GM03348 (cell line): ENCODE data around the gene SBF2.
"Not testable (repeated sequence)": the region's sequence is repeated elsewhere in the genome, so short reads cannot be mapped to it uniquely, and the experiment has no call there.

Experiments
- DNase-seq: peaks from one replicate; pipeline ENCODE4 v3.0.0; 2012; ENCODE audit warnings: low spot score

SBF2 gene

DNA sequence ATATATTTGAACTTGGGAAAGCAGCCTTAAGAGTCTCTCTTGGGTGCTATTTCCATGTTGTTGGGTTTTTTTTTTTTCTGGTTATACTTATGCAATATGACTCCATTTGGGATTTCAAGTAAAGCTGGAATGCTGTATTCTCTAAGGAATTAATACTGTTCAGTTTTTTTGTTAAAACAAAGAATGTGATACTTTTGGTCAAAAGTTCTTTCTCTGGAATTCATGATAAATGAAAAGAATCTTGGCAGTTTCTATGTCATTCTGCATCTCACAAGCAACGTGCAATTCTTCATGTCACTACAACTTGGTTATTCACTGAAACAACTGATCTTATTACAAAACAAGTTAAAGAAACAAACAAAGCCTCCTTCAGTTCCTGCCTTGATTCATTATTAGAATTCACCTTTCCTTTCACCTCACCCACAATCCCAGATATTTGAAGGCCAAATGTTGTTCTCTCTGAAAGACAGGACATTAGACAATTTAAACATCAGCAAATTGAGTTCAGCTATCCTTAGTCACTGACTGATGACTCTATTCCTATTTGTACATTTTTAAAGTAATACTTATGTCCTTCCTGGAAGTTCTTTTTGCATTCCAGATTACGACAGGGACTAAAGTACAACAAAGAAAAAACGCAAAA lies 176.2 kb downstream of the SBF2 start:
- DNase-seq: peak; percentile 61

DNA sequence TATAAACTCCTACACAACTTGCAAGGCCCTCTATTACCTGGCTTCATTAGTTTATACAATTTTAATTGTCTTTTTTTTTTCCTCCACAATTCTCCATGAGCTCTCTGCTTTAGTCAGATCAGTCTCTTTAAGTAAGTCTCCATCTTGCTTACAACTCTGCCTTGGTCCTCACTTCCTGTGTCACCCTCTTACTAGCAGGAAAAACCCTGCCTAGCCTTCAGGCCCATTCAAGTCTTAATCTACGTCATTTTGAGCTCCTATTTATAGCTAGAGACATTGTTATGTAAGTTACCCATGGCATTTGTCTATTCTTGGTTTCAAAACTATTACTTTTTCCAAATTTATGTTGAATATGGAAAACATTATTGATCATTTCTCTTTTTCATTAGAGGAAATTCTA lies 177.4 kb downstream of the SBF2 start:
- DNase-seq: no peak

DNA sequence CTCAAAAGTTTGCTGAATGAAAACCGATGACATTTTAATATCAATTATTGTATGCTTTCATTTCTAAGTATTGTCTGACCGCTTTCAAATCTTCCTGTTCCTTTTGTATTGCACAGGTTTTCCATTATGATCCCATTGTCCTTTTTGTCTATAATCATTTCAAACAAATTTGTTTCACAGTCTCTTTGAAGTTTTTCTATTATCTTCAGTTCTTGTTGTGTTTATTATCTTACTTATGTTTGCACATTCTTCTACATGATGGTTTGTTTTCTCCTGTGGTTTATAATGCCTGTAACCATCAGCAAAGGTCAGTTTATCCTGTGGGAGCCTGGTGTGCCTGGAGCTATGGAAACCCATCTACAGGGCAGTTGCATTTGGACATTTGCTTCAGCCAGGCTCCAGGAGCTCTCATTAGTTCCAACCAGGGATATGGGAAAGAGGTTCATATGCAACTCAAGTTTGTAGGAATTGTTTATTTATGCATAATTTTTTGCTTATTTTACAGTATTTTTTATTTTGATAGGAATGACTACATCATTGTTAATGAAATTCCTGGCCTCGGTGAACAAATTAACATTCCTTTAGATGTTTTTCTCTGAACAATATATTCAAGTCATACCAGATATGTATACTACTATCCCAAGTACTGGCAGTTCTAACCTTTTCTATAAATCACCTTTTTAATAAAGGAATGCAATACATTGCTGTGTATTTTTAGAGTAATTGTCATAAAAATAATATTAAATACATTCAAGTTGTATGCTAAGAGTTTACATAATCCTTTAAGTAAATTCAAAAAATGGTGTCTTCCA lies 179.2 kb downstream of the SBF2 start:
- DNase-seq: no peak

DNA sequence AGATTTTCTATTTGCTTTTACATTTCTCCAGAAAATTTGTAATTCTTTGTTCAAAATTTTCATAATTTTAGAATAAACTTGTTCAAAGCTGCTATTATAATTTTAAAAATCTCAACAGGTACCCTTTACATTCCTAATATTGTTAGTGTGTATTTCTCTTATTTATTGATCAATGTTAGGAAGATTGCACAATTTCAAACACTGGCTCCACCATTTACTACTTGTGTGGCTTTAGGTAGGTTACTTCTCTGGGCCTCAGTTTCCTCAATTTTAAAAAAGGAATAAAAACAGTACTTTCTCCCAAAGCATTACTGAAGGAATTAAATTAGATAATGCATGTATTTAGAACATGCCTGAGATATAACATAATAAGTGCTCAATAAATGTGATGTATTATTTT lies 180.2 kb downstream of the SBF2 start:
- no peak for DNase-seq

DNA sequence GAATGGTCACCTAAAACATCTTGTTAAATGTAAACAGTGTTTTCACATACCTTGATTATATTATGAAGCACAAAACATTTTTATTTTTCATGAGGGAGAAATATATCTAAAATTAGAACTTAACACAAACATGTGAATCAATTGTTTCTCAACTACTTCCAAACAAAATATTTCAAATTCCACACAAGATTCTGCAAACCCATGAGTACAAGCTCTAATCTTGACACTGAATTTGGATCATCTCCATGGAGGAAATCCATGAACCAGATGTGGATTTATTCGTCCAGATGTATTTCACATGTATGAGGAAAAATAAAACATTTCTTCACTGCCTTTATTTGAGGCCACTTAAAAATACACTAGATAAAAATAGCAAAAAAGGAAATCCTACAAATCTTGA lies 184.2 kb downstream of the SBF2 start:
- DNase-seq: peak; percentile 68

DNA sequence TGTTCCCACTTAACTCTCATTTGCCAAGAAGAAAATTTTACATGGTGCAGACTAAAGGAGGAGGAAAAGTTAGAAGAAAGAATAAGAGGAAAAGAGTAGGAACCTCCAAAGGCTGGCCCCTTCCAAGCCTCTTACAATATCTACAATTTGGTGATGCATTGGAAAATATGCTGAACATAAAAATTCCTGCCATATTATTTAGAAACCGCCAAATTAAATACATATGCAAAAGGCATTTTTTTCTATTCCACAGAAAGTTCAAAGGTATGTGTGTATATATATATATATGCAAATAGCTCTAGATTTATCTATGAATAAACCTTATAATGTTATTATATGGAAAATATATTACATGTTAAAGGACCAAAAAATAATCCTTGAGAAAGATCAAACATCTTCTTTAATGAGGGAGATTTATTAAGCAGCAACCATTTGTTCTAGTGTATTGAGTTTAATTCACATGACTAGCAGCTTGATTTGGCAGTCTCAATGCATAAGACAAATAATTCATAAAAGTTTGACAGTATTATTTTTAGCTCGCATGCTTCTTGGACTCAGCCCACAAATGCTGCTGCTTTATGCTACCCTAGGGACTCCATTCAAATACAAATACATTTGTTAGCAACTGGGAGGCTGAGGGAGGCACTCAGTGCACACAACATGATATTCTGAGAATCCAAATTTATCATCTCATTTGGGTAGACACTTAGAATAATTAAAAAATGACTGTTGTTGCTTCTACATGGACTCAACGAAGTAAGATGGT lies 184.9 kb downstream of the SBF2 start:
- peak; percentile 64 for DNase-seq

DNA sequence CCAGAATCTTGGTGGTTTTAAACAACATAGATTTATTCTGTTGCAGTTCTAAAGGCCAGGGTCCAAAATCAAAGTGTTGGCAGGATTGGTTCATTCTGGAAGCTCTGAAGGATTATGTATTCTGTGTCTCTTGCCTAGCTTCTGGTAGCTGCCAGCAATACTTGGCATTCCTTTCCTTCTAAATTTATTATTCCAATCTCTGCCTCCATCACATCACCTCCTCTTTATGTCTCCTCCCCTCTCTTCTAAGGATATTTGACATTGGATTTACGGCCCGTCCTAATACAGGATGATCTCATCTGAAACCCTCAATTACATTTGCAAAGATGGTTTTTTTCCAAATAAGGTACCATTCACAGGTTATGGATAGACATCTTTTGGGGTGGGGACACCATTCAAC lies 186.5 kb downstream of the SBF2 start:
- peak; percentile 19 for DNase-seq

DNA sequence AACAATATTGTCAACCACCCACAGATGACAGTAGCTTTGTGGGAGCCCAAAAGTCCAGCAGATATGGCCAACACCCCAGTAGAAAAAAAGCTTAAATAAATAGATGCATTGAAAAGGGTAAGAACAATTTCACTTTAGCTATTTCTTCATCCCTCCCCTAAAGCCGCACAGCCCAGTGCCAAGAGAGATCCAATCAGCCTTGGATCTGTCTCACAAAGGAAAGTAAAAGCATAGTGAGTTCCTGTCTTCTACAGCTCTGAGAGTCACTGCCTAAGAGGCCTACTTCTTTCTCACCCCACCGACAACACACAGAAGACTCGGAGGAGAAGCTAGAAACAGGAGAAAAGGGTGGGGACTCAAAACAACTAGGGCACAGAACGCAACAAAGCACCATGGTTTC lies 196.4 kb downstream of the SBF2 start:
- DNase-seq: no peak

DNA sequence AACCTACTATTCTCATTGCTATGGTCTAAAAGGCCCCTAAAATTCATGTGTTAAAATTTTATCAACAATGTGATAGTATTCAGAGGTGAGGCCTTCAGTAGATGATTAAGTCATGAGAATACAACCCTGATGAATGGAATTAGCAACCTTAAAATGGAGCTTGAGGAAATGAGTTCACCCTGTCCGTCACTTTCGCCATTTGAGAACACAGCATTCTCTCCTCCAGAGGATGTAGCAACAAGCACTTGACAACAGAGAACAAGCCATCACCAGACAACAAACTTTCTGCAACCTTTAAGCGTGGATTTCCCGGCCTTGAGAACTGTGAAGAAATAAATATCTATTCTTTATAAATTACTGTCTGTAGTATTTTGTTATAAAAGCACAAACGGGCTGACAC lies 197.0 kb downstream of the SBF2 start:
- DNase-seq: no peak

DNA sequence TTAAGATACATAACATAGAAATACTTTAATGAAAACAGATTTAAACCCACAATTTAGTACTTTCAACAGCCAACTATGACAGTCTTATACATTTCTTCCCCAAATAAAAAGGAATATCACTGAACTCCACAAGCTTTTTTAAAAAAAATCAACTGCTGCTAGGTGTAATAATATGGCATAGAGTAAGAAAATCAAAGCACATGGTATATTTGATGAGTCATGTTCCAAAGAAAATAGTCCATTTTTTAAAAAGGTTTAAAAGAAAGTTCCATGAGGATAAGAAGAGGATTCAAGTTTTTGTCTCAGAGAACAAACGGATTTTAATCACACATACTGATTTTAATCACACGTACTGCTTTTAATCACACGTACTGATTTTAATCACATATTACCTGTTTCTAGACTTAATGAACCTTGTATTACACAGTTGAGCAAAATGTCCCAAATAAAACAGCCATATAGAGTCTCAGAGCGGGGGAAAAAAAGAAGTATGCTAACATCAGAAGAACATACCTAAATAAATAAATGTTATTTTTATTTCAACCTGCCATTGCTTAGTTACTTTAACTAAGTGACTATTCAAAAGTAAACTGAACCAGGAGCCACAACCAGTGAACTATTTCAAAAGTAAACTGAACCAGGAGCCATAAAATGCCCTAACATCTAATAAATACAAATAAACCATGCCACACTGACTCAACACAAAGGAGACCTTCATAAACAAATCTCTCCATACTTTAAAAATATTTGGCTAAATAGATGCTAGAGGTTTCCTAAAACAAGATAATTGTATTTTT lies 198.4 kb downstream of the SBF2 start:
- DNase-seq: no peak

DNA sequence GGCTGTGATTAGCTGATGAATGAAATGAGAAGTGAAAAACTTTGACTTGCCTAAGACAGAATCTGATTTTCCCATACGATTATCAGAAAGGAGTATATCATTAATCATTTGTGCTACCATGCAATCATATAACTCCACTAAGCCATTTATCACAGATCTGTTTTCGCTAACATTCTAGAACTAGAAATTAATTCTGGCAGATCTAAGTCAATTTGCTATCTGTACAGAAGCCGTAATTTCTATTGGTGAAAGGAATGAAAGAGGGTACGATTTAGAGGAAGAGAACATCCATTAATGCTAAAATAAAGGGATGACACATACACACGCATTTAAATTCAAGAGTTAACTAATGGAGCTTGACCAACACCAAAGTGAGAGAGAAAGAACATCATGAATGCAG lies 201.6 kb downstream of the SBF2 start:
- no peak for DNase-seq

DNA sequence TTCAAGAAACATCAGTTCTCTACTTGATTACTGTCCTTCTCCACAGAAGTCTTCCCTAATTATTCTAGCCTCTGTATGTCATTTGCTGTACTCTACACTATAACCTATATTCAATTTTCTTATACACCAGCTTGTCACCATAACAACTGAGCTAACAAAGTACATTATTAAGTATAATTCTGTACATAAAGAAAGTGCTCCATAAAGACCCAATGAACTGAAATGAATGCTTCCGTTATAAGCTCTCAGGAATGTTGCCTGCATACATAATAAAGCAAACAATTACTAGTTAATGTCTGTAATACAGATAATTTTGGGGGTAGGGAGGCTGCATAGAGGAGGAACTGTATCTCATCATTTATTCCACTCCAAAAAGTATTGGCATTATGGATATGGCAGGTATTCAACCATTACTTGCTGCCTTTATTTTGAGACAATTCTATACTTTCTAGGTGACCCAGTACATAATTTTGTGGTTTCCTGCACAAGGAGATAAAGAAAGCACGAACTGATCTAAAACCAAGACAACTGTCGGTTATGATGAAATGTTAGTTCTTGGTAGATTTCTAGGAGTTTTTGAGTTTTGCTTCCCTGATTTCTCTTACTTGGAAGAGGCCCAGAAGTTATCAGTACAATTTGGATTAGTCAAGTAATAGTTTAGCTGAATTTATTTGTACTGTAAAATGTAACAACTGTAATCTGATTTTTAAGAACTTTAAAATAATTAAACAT lies 202.5 kb downstream of the SBF2 start:
- no peak for DNase-seq

DNA sequence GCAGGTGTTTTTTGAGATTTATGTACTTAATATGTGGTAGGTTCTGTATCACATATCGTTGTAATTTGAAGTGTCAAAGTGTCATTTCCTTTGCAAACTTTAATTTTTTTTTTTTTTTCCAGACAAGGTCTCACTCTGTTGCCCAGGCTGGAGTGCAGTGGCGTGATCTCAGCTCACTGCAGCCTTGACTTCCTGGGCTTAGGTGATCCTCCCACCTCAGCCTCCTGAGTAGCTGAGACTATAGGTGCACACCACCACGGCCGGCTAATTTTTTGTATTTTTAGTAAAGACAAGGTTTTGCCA lies 206.1 kb downstream of the SBF2 start:
- DNase-seq: not testable (repeated sequence)

DNA sequence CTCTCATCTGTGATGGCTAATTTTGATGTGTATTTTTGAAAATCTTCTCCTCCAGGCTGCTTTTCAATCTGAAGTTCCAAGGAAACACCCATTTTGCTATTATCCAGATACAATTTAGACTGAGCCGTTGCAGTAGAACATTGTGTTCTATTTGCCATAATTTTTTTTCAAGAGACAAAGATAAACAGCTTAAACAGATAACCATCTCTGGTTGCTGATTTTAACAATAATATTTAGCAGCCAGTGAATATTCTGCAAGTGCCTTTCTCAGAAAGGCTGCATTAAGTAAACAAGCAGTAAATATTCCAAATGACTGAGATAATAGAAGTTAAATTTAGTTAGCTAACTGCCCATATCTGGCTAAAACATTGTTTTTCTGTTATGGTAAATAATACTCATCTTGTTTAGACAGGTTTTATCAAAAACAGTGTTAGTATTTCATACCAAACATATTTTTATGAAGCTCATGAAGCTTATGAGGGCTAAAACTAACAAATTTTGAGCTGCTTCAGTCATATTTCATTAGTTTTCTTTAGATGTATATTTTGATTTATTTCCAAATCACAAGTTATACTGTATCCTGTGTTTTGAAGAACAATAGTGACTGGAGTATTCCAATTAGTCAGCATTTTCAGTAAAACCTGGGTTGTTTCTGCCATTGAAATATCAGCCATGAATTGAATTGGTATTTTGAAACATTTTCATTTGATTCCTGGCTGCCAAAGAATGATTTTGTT lies 206.7 kb downstream of the SBF2 start:
- no peak for DNase-seq

DNA sequence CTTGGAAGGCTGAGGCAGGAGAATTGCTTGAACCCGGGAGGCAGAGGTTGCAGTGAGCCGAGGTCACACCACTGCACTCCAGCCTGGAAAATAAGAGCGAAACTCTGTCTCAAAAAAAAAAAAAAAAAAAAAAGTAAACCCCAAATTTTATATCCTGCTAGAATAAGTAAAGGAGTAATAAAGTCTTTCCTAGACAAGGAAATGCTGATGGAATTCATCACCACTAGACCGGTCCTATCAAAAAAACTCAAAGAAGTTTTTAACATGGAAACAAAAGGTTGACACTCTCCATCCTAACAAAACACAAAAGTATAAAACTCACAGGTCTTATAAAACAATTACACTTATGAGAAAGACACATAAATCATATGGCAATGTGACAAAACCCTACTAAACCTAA lies 213.9 kb downstream of the SBF2 start:
- DNase-seq: no peak

DNA sequence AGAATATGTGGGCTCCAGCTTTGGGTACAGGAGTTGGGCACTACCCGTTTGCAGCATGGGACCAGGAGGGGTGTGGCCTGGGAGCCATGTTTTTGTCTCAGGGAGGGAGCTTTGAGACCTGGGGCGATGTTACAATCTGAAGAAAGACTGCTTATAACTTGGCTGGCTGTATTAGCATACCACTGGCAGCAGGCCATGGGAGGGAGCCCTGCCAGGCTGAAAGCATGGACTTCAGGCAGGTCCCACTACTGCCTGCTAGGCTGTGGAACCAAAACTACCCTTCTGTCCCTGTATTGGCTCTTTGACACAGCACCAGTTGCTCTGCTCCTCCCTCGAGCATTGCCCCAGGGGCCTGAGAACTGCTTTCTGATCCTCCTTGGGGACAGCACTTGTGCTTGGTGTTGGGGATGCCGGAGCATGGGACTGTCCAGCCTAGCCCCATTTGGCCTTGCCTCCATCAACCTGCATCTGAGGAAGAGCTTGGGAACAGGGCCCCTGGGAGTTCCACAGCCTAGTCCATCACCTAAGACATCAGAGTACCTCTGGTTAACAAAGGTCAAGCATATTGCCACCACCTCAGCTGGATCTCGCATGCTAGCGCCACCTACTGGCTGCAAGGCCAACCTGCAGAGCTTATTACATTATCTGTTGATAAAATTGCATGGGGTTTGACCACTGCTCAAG lies 217.4 kb downstream of the SBF2 start:
- peak; percentile 10 for DNase-seq

DNA sequence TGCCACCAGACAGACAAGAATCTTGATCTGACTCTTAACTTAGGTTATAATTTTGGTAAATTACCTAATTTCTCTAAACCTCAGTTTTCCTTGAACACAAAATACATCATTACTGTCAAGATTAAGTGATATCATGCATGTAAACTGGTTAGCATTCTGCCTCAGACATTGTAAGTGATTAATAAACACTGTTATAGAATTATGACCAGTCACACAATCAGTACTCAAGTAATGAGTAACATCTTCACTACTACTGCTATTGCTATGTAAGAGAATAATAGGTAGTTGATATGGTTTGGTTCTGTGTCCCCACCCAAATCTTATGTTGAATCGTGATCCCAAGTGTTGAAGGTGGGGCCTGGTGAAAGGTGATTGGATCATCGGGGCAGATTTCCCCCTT lies 218.9 kb downstream of the SBF2 start:
- DNase-seq: no peak

DNA sequence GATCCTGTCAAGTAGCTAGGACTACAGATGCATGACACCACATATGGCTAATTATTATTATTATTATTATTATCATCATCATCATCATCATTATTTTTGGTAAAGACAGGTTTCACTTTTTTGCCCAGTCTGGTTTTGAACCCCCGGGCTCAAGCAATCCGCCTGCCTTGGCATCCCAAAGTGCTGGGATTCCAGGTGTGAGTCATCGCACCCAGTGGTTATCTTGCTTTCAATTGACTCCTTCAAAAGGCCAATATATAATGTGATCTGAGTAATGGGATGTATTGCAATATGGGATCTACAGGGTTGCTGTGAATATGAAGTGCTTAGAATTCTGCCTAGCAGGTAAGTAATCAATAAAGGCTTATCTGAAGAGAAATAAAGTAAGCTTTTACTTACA lies 221.2 kb downstream of the SBF2 start:
- no peak for DNase-seq

DNA sequence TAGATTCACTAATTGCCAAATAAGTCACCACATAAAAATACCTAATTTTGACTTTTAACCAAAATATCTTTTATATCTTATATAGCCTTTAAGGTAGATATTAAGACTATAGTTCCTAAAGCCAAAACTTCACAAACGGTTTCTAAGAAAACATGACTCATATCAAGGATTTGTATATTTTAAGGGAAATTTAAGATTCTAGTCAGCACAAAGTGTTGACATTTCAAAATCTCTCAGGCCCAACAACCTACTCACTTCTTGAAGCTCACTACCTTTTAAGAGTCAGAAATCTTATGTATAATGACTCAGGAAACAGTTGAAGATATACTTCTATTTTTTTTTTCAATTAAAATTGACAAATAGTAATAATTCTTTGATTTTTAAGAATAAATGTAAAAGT lies 221.9 kb downstream of the SBF2 start:
- no peak for DNase-seq

DNA sequence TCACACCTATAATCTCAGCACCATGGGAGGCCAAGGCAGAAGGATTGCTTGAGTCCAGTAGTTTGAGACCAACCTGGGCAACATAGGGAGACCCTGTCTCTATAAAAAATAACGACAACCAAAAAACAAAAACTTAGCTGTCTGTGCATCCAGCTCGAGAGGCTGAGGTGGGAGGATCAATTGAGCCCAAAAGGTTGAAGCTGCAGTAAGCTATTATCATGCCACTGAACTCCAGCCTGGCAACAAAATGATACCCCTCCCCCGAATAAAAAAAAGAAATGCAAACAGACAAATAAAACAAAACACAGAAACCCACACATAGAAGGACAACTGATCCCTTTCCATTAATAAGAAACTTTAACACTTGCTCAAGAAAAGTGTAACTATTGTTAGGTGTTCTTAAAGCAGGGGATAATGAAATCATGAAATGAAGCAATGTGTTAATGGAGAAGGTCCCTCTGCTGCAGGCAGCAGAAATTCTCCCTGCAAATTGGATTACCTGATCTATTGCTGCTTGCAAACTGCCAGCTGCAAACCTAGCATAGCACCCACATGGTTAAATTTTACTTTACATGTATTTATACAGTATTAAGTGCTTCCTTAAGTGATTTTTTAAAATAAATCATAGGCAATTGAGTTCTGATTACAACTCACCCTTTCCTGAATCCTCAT lies 226.3 kb downstream of the SBF2 start:
- DNase-seq: no peak
